ENCODE measurements around the gene TSHZ3.

TSHZ3 gene

DNA sequence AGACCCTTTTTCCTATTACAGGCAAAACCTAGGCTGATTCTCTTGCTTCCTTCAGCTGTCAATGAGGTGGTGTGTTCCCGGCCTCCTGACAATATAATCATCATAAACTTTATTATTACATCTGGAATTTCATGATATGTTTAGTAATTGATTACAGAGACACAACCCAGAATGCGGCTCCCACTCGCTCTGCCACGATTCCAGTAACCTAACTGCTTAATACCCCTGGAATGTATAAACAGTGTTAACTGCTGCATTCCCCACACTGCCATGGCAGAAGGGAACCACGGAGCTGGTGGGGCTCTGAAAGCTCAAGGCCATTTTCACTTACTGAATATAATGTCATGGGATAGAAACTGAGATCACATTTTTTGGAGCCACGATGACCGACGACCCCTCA, 17.1 kb downstream of the TSHZ3 start:
- TF ChIP-seq EZH2phosphoT487 (IDR thresholded peaks at IDR 0.05; ENCODE audit: borderline replicate concordance), result no peak
- TF ChIP-seq, protein P1, sequence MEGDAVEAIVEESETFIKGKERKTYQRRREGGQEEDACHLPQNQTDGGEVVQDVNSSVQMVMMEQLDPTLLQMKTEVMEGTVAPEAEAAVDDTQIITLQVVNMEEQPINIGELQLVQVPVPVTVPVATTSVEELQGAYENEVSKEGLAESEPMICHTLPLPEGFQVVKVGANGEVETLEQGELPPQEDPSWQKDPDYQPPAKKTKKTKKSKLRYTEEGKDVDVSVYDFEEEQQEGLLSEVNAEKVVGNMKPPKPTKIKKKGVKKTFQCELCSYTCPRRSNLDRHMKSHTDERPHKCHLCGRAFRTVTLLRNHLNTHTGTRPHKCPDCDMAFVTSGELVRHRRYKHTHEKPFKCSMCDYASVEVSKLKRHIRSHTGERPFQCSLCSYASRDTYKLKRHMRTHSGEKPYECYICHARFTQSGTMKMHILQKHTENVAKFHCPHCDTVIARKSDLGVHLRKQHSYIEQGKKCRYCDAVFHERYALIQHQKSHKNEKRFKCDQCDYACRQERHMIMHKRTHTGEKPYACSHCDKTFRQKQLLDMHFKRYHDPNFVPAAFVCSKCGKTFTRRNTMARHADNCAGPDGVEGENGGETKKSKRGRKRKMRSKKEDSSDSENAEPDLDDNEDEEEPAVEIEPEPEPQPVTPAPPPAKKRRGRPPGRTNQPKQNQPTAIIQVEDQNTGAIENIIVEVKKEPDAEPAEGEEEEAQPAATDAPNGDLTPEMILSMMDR (conservative IDR thresholded peaks at IDR 0.05; ENCODE audit: low read length), result no peak
- Histone ChIP-seq H2AFZ (ENCODE audit: low read length) (no peak overlapping the region), H3K9ac (ENCODE audit: low read depth, low read length, poor library complexity, severe bottlenecking) (no peak overlapping the region), H3K4me1 (ENCODE audit: insufficient read depth, low read length, poor library complexity, severe bottlenecking) (no peaks in the 10 kb centered on the region), H3K4me3 (ENCODE audit: low read length, poor library complexity, severe bottlenecking) (no peak overlapping the region), H4K20me1 (ENCODE audit: insufficient read depth, low read length, poor library complexity, severe bottlenecking) (no peaks in the 10 kb centered on the region), H3K9me2 (replicated peaks; ENCODE audit: low read depth, low read length) (no peaks in the 10 kb centered on the region), H3F3A (ENCODE audit: low read depth) (no peaks in the 10 kb centered on the region), H3K79me2 (ENCODE audit: insufficient read depth, low read length) (no peaks in the 10 kb centered on the region), H3K27me3 (ENCODE audit: insufficient read depth, low read length, poor library complexity, severe bottlenecking) (no peaks in the 10 kb centered on the region), H3K9me3 (ENCODE audit: insufficient read depth, low read depth, low read length) (no peaks in the 10 kb centered on the region; the same call in 1 of the 2 replicates), H3K36me3 (ENCODE audit: insufficient read depth, low read length) (no peaks in the 10 kb centered on the region), H3K4me2 (ENCODE audit: low read depth, low read length, poor library complexity, severe bottlenecking) (no peak overlapping the region)

DNA sequence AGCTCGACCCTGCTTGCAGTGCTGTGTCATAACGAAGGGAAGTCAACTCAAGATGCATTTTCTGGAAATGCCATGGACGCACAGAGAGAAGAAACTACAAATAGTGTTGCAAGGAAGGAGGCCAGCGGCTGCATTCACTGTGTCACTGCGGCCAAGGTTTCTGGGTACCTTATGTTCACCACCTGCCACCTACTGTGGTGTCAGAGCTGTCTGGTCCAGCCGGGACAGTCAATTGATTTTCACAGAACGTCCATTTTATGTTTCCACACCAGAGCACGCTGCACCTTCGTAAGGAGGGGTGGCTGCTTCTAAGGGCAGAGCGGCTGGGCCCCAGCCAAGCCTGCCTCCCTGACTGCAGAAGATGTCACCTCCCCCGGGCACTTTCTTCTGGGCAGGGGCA, 17.7 kb downstream of the TSHZ3 start:
- Histone ChIP-seq H3K4me2 (ENCODE audit: low read depth, low read length, poor library complexity, severe bottlenecking) (no peak overlapping the region), H3K79me2 (ENCODE audit: insufficient read depth, low read length) (no peaks in the 10 kb centered on the region)

GRCh38 chr19:31330761-31331160, 18.5 kb downstream of the TSHZ3 start:
- Histone ChIP-seq H3K9ac (ENCODE audit: low read depth, low read length, poor library complexity, severe bottlenecking) (no peak overlapping the region), H3K27me3 (ENCODE audit: insufficient read depth, low read length, poor library complexity, severe bottlenecking) (no peaks in the 10 kb centered on the region), H3K4me1 (ENCODE audit: insufficient read depth, low read length, poor library complexity, severe bottlenecking) (no peaks in the 10 kb centered on the region), H4K20me1 (ENCODE audit: insufficient read depth, low read length, poor library complexity, severe bottlenecking) (no peaks in the 10 kb centered on the region), H3F3A (ENCODE audit: low read depth) (no peaks in the 10 kb centered on the region), H3K9me3 (ENCODE audit: insufficient read depth, low read depth, low read length) (no peaks in the 10 kb centered on the region; the same call in 1 of the 2 replicates), H3K4me3 (ENCODE audit: low read length, poor library complexity, severe bottlenecking) (no peak overlapping the region), H3K9me2 (replicated peaks; ENCODE audit: low read depth, low read length) (no peaks in the 10 kb centered on the region), H3K36me3 (ENCODE audit: insufficient read depth, low read length) (no peaks in the 10 kb centered on the region), H2AFZ (ENCODE audit: low read length) (no peak overlapping the region), H3K79me2 (ENCODE audit: insufficient read depth, low read length) (0 out of 2 replicates have a peak, but pooled peaks cover under 1% of the 10 kb centered on the region), H3K4me2 (ENCODE audit: low read depth, low read length, poor library complexity, severe bottlenecking) (no peak overlapping the region)
- TF ChIP-seq, protein P1 (conservative IDR thresholded peaks at IDR 0.05; ENCODE audit: low read length), result no peak
- TF ChIP-seq EZH2phosphoT487 (IDR thresholded peaks at IDR 0.05; ENCODE audit: borderline replicate concordance), result no peak

More for the DNA sequence above, 17.7 kb downstream of the TSHZ3 start:
- no peaks in the 10 kb centered on the region; the same call in 1 of the 2 replicates for H3K9me3 ChIP-seq (ENCODE audit: insufficient read depth, low read depth, low read length)
- no peaks in the 10 kb centered on the region for H3K9me2 ChIP-seq (replicated peaks; ENCODE audit: low read depth, low read length)
- no peaks in the 10 kb centered on the region for H3K27me3 ChIP-seq (ENCODE audit: insufficient read depth, low read length, poor library complexity, severe bottlenecking)
- H4K20me1 ChIP-seq (ENCODE audit: insufficient read depth, low read length, poor library complexity, severe bottlenecking), result no peaks in the 10 kb centered on the region
- no peaks in the 10 kb centered on the region for H3K36me3 ChIP-seq (ENCODE audit: insufficient read depth, low read length)
- H3K4me1 ChIP-seq (ENCODE audit: insufficient read depth, low read length, poor library complexity, severe bottlenecking), result no peaks in the 10 kb centered on the region
- H3F3A ChIP-seq (ENCODE audit: low read depth), result no peaks in the 10 kb centered on the region
- no peak overlapping the region for H2AFZ ChIP-seq (ENCODE audit: low read length)
- no peak overlapping the region for H3K4me3 ChIP-seq (ENCODE audit: low read length, poor library complexity, severe bottlenecking)
- no peak overlapping the region for H3K9ac ChIP-seq (ENCODE audit: low read depth, low read length, poor library complexity, severe bottlenecking)
- no peak for TF ChIP-seq EZH2phosphoT487 (IDR thresholded peaks at IDR 0.05; ENCODE audit: borderline replicate concordance)
- TF ChIP-seq, protein P1 (conservative IDR thresholded peaks at IDR 0.05; ENCODE audit: low read length), result no peak

All from Loucy (cell line).